Naive thymus-derived CD4-positive, alpha-beta T cell (primary cell): Measurements from ENCODE around the gene ASXL2. TPM values are rescaled to one million over a fixed set of nuclear protein-coding genes. Genes with fewer than 3 reads are reported as not detected.
A peak's percentile ranks its signal among the peaks of the same experiment; 100 is the strongest.

Source experiments
- ATAC-seq: fragments of 150-1000 bp; cut with Tn5 transposase; 2 replicates; pipeline ENCODE4 v1.10.0; 2021; ENCODE audit warnings: mild to moderate bottlenecking, moderate library complexity
- CTCF ChIA-PET: fragments of 350-600 bp; sonication (Branson Sonifier 250); formaldehyde crosslinking; loops from one replicate; lab custom pipeline; 2021; ENCODE audit warnings: antibody characterized with exemption; lab: Charles Lee
- POLR2A ChIA-PET: fragments of 350-600 bp; sonication (Branson Sonifier 250); formaldehyde crosslinking; loops from one replicate; lab custom pipeline; 2021; ENCODE audit warnings: antibody characterized with exemption, inconsistent platforms; lab: Charles Lee
- DNase-seq, 9 donors: peaks; one replicate each; pipeline versions ENCODE4 v3.0.0 to v3.0.0-alpha.2; 2020 to 2022; ENCODE audit warnings: mixed read lengths in 1 of 9
- H3K27ac ChIP-seq: one replicate; pipeline ENCODE4 v1.7.0; 2013; ENCODE audit warnings: mild to moderate bottlenecking, low read depth, low read length, moderate library complexity
- H3K27me3 ChIP-seq, 2 donors: one replicate each; pipeline ENCODE4 v1.7.0; 2013; ENCODE audit warnings: low read length in 2 of 2, mild to moderate bottlenecking in 2 of 2, moderate library complexity in 2 of 2; ENCODE audit not compliant: control insufficient read depth in 2 of 2, insufficient read depth in 2 of 2
- H3K36me3 ChIP-seq, 3 experiments: 1 replicate in 2 of 3; 2 replicates in 1 of 3; pipeline ENCODE4 v1.7.0; 2013; ENCODE audit warnings: low read length in 3 of 3, mild to moderate bottlenecking in 3 of 3, moderate library complexity in 1 of 3; ENCODE audit not compliant: insufficient read depth in 3 of 3, control insufficient read depth in 2 of 3
- H3K4me1 ChIP-seq, 2 donors: one replicate each; pipeline ENCODE4 v1.7.0; 2013; ENCODE audit warnings: low read length in 2 of 2, mild to moderate bottlenecking in 2 of 2, moderate library complexity in 1 of 2; ENCODE audit not compliant: control insufficient read depth in 2 of 2, insufficient read depth in 2 of 2
- H3K4me3 ChIP-seq: 2 replicates; pipeline ENCODE4 v1.7.0; 2013; ENCODE audit warnings: mild to moderate bottlenecking, low read length
- H3K9me3 ChIP-seq, 3 experiments: 1 replicate in 2 of 3; 2 replicates in 1 of 3; pipeline ENCODE4 v1.7.0; 2013; ENCODE audit warnings: low read length in 3 of 3; ENCODE audit not compliant: control insufficient read depth in 2 of 3
- H3K27ac Mint-ChIP-seq, 9 donors: one replicate each; pipeline ENCODE4 v1.8.0; 2020 to 2022; ENCODE audit warnings: mixed read lengths in 9 of 9, mild to moderate bottlenecking in 8 of 9, moderate library complexity in 5 of 9, inconsistent platforms in 2 of 9
- H3K27me3 Mint-ChIP-seq, 5 donors: one replicate each; pipeline ENCODE4 v1.8.0; 2021 to 2022; ENCODE audit warnings: mixed read lengths in 5 of 5, mild to moderate bottlenecking in 1 of 5
- H3K36me3 Mint-ChIP-seq, 5 donors: one replicate each; pipeline ENCODE4 v1.8.0; 2020 to 2022; ENCODE audit warnings: mixed read lengths in 5 of 5, mild to moderate bottlenecking in 3 of 5, inconsistent platforms in 1 of 5
- H3K4me1 Mint-ChIP-seq, 7 donors: one replicate each; pipeline ENCODE4 v1.8.0; 2020 to 2022; ENCODE audit warnings: mixed read lengths in 7 of 7, mild to moderate bottlenecking in 3 of 7, inconsistent platforms in 1 of 7
- H3K4me3 Mint-ChIP-seq, 10 donors: one replicate each; pipeline ENCODE4 v1.8.0; 2020 to 2022; ENCODE audit warnings: mild to moderate bottlenecking in 10 of 10, mixed read lengths in 10 of 10, moderate library complexity in 6 of 10, inconsistent platforms in 2 of 10
- H3K9me3 Mint-ChIP-seq, 11 donors: one replicate each; pipeline ENCODE4 v1.8.0; 2020 to 2022; ENCODE audit warnings: mixed read lengths in 11 of 11, mild to moderate bottlenecking in 4 of 11, inconsistent platforms in 1 of 11, moderate library complexity in 1 of 11
- intact Hi-C, 2 donors: fragments of 100-400 bp; cut with micrococcal nuclease; formaldehyde crosslinking; loops; one replicate each; pipeline ENCODE4 v1.15.1; 2023
- polyA plus RNA-seq, 2 donors: library from polyadenylated mRNA; unstranded; fragments of 300-500 nt; fragmentation: Illumina TruSeq; gene quantifications; one replicate each; pipeline ENCODE4 v1.2.3, GENCODE V29; 2021
- total RNA-seq, 6 experiments: library from RNA in 5 of 6; stranded (reverse) in 5 of 6; gene quantifications; 1 replicate in 5 of 6; 2 replicates in 1 of 6; pipeline ENCODE4 v1.2.3 and lab custom pipeline; 2021 to 2026

Gene ASXL2
- total and polyA plus RNA-seq, 7 experiments from 2014 or later = 11.6 to 62.1 (median 30.9) TPM

DNA sequence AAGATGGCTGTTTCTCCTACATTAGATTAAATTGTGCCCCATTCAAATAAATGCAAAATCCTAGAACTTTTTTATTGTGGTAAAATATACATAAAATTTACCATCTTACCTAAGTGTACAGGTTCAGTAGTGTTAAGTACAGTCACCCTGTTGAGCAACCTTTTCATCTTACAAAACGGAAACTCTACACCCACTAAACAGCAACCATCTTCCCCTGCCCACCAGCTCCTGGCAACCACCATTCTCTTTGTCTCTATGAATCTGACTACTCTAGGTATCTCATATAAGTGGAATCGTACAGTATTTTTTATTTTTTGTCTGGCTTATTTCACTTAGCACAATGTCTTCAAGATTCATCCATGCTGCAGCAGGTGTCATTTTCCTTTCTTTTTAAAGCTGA is 53.0 kb downstream of the ASXL2 start:
- H3K9me3 Mint-ChIP-seq = peaks cover 0 to 2% (median 0%) of the 10 kb centered on the region in 11 donors
- peak overlapping the region in 7 of 9 donors; percentile 1 to 79 (median 54) for H3K27ac Mint-ChIP-seq
- H3K4me1 Mint-ChIP-seq = peaks cover 45 to 86% (median 63%) of the 10 kb centered on the region in 7 donors
- peak in 8 of 9 donors; percentile 31 to 59 (median 46) for DNase-seq
- H3K36me3 Mint-ChIP-seq = peaks cover 3 to 30% (median 12%) of the 10 kb centered on the region in 5 donors
- H3K9me3 ChIP-seq = no peaks in the 10 kb centered on the region
- H3K27me3 ChIP-seq = no peaks in the 10 kb centered on the region
- H3K27ac ChIP-seq = no peak overlapping the region
- ChIA-PET POLR2A (interaction anchor here (0.8 to 2.0 kb wide), 3 partner anchors 10 to 27 kb away, joined by 3 to 7 read pairs (median 4); no protein-coding TSS in a partner anchor), CTCF (interaction anchor here (0.6 to 3.2 kb wide), 3 partner anchors 27 to 357 kb away, joined by 3 to 16 read pairs (median 3); no protein-coding TSS in a partner anchor)
- peaks cover 18 to 33% of the 10 kb centered on the region in 2 donors for H3K4me1 ChIP-seq
- peak overlapping the region; percentile 1 for H3K4me3 ChIP-seq
- intact Hi-C loops = loop anchor here in 1 of 2 donors (1.0 to 10.0 kb wide), 2 partner anchors 31 to 50 kb away; no protein-coding TSS in a partner anchor
- peak; percentile 85 for ATAC-seq
- no peaks in the 10 kb centered on the region for H3K36me3 ChIP-seq
- no peaks in the 10 kb centered on the region for H3K27me3 Mint-ChIP-seq
- peak overlapping the region in 9 of 10 donors; percentile 18 to 73 (median 52) for H3K4me3 Mint-ChIP-seq

DNA sequence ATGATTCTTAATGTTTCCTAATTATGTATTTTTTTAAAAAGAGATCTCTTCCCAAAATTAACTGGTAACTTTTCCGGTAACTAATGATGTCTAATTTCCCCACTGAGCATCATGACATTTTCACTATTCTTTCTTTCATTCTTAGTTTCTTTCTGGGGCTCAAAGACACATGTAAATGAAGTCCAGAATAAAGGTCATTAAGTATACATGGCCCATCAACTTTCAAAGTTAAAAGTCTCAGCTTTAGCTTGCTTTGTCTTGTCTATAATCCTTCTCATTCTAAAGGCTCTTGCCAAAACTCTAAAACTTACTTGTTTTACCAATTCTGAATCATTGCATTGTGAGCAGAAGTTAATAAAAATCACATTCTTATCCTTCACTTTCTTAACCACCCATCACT is 53.6 kb downstream of the ASXL2 start:
- H3K27ac Mint-ChIP-seq = peak overlapping the region in 7 of 9 donors; percentile 1 to 79 (median 54)
- CTCF ChIA-PET = interaction anchor here (0.7 to 3.2 kb wide), 2 partner anchors 27 to 30 kb away, joined by 3 to 16 read pairs; no protein-coding TSS in a partner anchor
- H3K27me3 ChIP-seq = no peaks in the 10 kb centered on the region
- peaks cover 3 to 26% (median 8%) of the 10 kb centered on the region in 5 donors for H3K36me3 Mint-ChIP-seq
- POLR2A ChIA-PET = interaction anchor here (0.7 to 2.0 kb wide), 3 partner anchors 10 to 27 kb away, joined by 3 to 7 read pairs (median 4); no protein-coding TSS in a partner anchor
- H3K36me3 ChIP-seq = no peaks in the 10 kb centered on the region
- no peaks in the 10 kb centered on the region for H3K9me3 ChIP-seq
- ATAC-seq (no peak), DNase-seq (no peak)
- H3K4me3 ChIP-seq = peak overlapping the region; percentile 1
- peaks cover 43 to 82% (median 58%) of the 10 kb centered on the region in 7 donors for H3K4me1 Mint-ChIP-seq
- no peak overlapping the region for H3K27ac ChIP-seq
- H3K4me1 ChIP-seq = peaks cover 18 to 33% of the 10 kb centered on the region in 2 donors
- H3K4me3 Mint-ChIP-seq = peak overlapping the region in 8 of 10 donors; percentile 42 to 73 (median 54)
- peaks cover 0 to 2% (median 0%) of the 10 kb centered on the region in 11 donors for H3K9me3 Mint-ChIP-seq
- intact Hi-C loops = loop anchor here in 1 of 2 donors (1.0 to 10.0 kb wide), 2 partner anchors 30 to 50 kb away; no protein-coding TSS in a partner anchor
- no peaks in the 10 kb centered on the region for H3K27me3 Mint-ChIP-seq

DNA sequence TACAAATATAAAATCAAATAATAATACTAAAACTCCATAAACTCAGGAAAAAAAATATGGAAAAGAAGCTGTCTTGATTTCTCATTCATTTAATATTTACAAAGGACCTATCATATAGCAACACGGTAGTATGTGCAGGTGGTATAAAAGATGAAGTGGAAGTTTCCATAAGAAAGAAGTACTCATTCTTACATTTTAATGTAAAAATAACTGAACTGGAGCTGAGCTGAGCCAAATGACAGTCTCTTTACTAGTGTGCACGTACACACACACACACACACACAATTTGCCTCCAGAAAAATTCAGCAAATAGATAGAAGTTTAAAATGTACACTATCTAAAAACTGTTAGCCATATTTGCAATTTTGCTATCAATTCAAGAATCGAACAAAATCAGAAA is 54.1 kb downstream of the ASXL2 start:
- Mint-ChIP-seq H3K9me3 (peaks cover 0 to 2% (median 0%) of the 10 kb centered on the region in 11 donors), H3K36me3 (peaks cover 3 to 23% (median 10%) of the 10 kb centered on the region in 5 donors), H3K4me1 (peaks cover 43 to 81% (median 53%) of the 10 kb centered on the region in 7 donors), H3K4me3 (peak overlapping the region in 3 of 10 donors; percentile 31 to 62 (median 57)), H3K27ac (peak overlapping the region in 1 of 9 donors; percentile 54), H3K27me3 (no peaks in the 10 kb centered on the region)
- peaks cover 18 to 33% of the 10 kb centered on the region in 2 donors for H3K4me1 ChIP-seq
- POLR2A ChIA-PET = interaction anchor here (0.7 to 2.0 kb wide), 3 partner anchors 9 to 28 kb away, joined by 3 to 7 read pairs (median 4); no protein-coding TSS in a partner anchor
- CTCF ChIA-PET = interaction anchor here (0.7 to 3.2 kb wide), 2 partner anchors 28 to 30 kb away, joined by 3 to 16 read pairs; no protein-coding TSS in a partner anchor
- DNase-seq (no peak), ATAC-seq (no peak)
- no peaks in the 10 kb centered on the region for H3K9me3 ChIP-seq
- H3K36me3 ChIP-seq = no peaks in the 10 kb centered on the region
- no peak overlapping the region for H3K4me3 ChIP-seq
- intact Hi-C loops = loop anchor here in 1 of 2 donors (10.0 kb wide), 1 partner anchor 49 kb away; no protein-coding TSS in a partner anchor
- no peak overlapping the region for H3K27ac ChIP-seq
- no peaks in the 10 kb centered on the region for H3K27me3 ChIP-seq

DNA sequence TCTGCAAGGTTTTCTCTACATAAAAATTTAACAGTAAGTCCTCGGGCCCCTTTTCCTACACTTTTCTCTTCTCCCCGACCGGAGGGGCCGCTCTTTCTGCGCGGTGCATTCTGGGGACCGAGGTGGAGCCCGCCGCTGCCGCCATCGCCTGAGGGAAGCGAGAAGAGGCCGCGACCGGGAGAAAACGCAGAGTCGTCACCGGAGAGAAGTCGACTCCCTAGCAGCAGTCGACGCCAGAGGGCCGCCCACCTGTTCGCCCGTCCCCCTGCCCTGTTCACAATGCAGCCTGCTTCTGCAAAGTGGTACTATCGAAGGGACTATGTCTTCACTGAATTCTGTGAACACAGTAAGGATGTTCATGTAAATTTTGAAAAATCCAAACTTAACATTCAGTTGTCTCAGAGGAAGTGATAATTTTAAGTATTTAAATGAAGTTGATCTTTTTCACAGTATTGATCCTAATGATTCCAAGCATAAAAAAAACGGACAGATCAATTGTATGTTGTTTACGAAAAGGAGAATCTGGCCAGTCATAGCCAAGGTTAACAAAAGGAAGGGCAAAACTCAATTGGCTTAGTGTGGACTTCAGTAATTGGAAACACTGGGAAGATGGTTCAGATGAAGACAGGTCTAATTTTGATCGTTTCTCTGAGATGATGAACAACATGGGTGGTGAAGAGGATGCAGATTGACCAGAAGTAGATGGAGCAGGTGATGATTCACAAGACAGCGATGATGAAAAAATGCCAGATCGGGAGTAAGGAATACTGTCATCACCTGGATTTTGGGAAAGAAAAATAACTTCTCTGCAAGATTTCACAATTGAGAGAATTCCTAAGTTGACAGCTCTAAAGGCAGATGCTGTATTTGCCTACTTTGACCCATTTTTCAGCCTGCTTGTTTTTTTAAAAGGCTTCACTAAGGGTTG is 55.8 kb downstream of the ASXL2 start:
- Histone ChIP-seq H3K4me3 (peak overlapping the region; percentile 44), H3K27ac (peak overlapping the region; percentile 54), H3K36me3 (no peaks in the 10 kb centered on the region), H3K27me3 (no peaks in the 10 kb centered on the region), H3K4me1 (peaks cover 18 to 38% of the 10 kb centered on the region in 2 donors), H3K9me3 (no peaks in the 10 kb centered on the region)
- peak overlapping the region; percentile 63 to 95 (median 84) for H3K27ac Mint-ChIP-seq
- ChIA-PET POLR2A (no interaction called here), CTCF (no interaction called here)
- peak; percentile 89 for ATAC-seq
- DNase-seq = peak; percentile 43 to 70 (median 61)
- H3K36me3 Mint-ChIP-seq = peaks cover 0 to 16% (median 10%) of the 10 kb centered on the region in 5 donors
- H3K27me3 Mint-ChIP-seq = no peaks in the 10 kb centered on the region
- H3K9me3 Mint-ChIP-seq = peaks cover 0 to 2% (median 0%) of the 10 kb centered on the region in 11 donors
- intact Hi-C loops = loop anchor here (1.0 to 10.0 kb wide), 4 partner anchors 9 to 56 kb away; partner anchors contain the start of gene ASXL2 (in 1 of the 2)
- peak overlapping the region; percentile 71 to 87 (median 82) for H3K4me3 Mint-ChIP-seq
- H3K4me1 Mint-ChIP-seq = peaks cover 44 to 85% (median 58%) of the 10 kb centered on the region in 7 donors

DNA sequence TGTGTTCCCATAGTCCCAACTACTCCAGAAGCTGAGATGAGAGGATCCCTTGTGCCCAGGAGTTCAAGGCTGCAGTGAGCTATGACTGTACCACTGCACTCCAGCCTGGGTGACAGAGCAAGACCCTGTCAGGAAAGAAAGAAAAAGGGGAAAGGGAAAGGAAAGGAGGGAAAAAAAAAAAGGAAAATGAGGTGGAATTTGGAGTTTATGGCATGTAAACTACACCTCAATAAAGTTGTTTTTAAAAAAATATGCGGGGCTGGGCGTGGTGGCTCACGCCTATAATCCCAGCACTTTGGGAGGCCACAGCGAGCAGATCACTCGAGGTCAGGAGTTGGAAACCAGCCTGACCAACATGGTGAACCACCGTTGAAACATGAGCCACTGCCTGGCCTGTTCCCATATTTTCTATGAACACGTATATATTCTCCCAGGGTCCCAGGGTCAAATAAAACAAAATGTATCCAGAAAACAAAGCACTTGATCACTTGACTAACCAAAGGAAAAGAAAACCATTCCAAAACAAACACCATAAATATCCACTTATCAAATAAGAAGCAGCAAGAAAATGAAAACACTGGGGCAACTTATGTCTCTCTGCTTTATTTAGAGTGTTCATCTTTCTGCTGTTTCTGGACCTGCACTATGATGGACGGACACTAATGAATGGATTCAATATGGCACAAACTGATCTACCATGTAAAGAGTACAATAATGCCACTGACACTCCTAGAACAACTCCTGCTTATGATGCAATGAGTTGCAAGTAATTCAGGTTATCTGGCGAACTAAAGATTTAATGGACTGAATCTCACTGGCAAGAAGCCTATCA is 56.8 kb downstream of the ASXL2 start:
- intact Hi-C loops = loop anchor here in 1 of 2 donors (1.0 to 10.0 kb wide), 3 partner anchors 31 to 57 kb away; partner anchors contain the start of gene ASXL2
- H3K9me3 Mint-ChIP-seq = peaks cover 0 to 2% (median 0%) of the 10 kb centered on the region in 11 donors
- H3K4me1 Mint-ChIP-seq = peaks cover 45 to 89% (median 63%) of the 10 kb centered on the region in 7 donors
- Histone ChIP-seq H3K27me3 (no peaks in the 10 kb centered on the region), H3K36me3 (no peaks in the 10 kb centered on the region), H3K27ac (peak overlapping the region; percentile 54), H3K4me3 (peak overlapping the region; percentile 44), H3K4me1 (peaks cover 18 to 40% of the 10 kb centered on the region in 2 donors), H3K9me3 (no peaks in the 10 kb centered on the region)
- POLR2A ChIA-PET = no interaction called here
- ATAC-seq (no peak), DNase-seq (no peak)
- peaks cover 0 to 16% (median 10%) of the 10 kb centered on the region in 5 donors for H3K36me3 Mint-ChIP-seq
- CTCF ChIA-PET = no interaction called here
- H3K27ac Mint-ChIP-seq = peak overlapping the region; percentile 68 to 95 (median 84)
- no peaks in the 10 kb centered on the region for H3K27me3 Mint-ChIP-seq
- peak overlapping the region; percentile 42 to 87 (median 82) for H3K4me3 Mint-ChIP-seq
